ENCODE data around the gene RFX2. TPM values are rescaled to one million over a fixed set of nuclear protein-coding genes. Genes with fewer than 3 reads are reported as not detected.
"Not testable (repeated sequence)": the region's sequence is repeated elsewhere in the genome, so short reads cannot be mapped to it uniquely, and the experiment has no call there.

Gene RFX2
- total RNA-seq, 6 experiments from 2014 or later, result 6.3 to 9.5 (median 6.9) TPM

DNA sequence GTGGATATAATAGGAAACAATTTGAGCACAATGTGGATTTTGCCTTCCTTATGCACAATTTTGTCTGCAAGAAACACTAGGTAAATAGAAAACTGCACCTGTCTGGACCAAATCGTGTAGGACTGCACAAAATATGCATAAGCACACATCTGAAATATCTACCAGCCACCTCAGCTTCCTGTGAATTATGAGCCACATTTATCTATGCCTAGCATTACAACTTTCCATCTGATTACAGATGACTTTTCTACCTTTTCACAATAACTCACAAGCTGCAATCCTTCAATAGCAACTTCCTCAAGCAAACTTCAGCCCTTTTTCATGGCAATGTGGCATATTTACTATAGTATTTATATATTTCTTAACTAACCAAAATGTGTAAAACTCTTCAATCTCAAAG is 5.7 kb upstream of the RFX2 start:
- peaks cover 21% of the 10 kb centered on the region for H3K9me3 Mint-ChIP-seq

GRCh38 chr19:6113616-6114188 is 3.4 kb upstream of the RFX2 start:
- DNase-seq, result no peak
- H3K9me3 Mint-ChIP-seq, result peaks cover 7% of the 10 kb centered on the region
- H3K36me3 Mint-ChIP-seq (ENCODE audit: low read depth), result no peaks in the 10 kb centered on the region
- H3K27me3 Mint-ChIP-seq (ENCODE audit: insufficient read depth), result peaks cover 3% of the 10 kb centered on the region
- H3K4me3 Mint-ChIP-seq, result no peak overlapping the region
- TF ChIP-seq, protein P1, sequence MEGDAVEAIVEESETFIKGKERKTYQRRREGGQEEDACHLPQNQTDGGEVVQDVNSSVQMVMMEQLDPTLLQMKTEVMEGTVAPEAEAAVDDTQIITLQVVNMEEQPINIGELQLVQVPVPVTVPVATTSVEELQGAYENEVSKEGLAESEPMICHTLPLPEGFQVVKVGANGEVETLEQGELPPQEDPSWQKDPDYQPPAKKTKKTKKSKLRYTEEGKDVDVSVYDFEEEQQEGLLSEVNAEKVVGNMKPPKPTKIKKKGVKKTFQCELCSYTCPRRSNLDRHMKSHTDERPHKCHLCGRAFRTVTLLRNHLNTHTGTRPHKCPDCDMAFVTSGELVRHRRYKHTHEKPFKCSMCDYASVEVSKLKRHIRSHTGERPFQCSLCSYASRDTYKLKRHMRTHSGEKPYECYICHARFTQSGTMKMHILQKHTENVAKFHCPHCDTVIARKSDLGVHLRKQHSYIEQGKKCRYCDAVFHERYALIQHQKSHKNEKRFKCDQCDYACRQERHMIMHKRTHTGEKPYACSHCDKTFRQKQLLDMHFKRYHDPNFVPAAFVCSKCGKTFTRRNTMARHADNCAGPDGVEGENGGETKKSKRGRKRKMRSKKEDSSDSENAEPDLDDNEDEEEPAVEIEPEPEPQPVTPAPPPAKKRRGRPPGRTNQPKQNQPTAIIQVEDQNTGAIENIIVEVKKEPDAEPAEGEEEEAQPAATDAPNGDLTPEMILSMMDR (IDR thresholded peaks at IDR 0.05), result no peak
- no peak overlapping the region for H3K27ac Mint-ChIP-seq
- H3K4me1 Mint-ChIP-seq (ENCODE audit: low read depth), result peaks cover 16% of the 10 kb centered on the region

More for the DNA sequence above, 5.7 kb upstream of the RFX2 start:
- peaks cover 7% of the 10 kb centered on the region; the same call in 1 of the 2 replicates for H3K36me3 Mint-ChIP-seq (ENCODE audit: low read depth)
- H3K4me3 Mint-ChIP-seq, result no peak overlapping the region
- TF ChIP-seq, protein P1 (IDR thresholded peaks at IDR 0.05), result no peak
- no peak for DNase-seq
- peaks cover 5% of the 10 kb centered on the region; the same call in 1 of the 2 replicates for H3K4me1 Mint-ChIP-seq (ENCODE audit: low read depth)
- peaks cover 9% of the 10 kb centered on the region for H3K27me3 Mint-ChIP-seq (ENCODE audit: insufficient read depth)
- H3K27ac Mint-ChIP-seq, result no peak overlapping the region

DNA sequence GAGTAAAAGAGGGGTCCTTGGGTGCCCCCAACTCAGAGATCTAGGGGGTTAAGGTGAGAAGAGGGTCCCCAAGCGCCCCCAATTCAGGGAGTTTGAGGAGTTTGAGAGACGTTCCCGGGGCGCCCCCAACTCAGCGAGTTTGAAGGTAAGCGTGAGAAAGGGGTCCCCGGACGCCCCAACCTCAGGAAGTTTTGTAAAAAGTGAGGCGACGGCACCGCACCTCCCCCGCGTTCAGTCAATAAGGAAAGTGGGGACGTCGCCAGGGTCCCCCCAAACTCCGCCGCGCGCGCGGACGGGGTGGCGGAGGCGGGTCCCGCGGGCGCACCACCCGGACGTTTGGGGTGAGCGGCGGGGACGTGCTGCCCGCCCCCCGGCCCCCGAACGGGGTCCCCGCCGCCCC is 353 bp downstream of the RFX2 start:
- Mint-ChIP-seq H3K9me3 (no peaks in the 10 kb centered on the region), H3K27me3 (ENCODE audit: insufficient read depth) (peaks cover 3% of the 10 kb centered on the region), H3K4me1 (ENCODE audit: low read depth) (peaks cover 32% of the 10 kb centered on the region), H3K4me3 (peak overlapping the region; percentile 94), H3K36me3 (ENCODE audit: low read depth) (no peaks in the 10 kb centered on the region), H3K27ac (peak overlapping the region; percentile 96)
- TF ChIP-seq, protein P1 (IDR thresholded peaks at IDR 0.05), result 0 out of 2 replicates have a peak, but pooled peaks have one; percentile 2
- no peak for DNase-seq

- peak overlapping the region; percentile 96 for H3K27ac Mint-ChIP-seq
- peaks cover 4% of the 10 kb centered on the region; the same call in 1 of the 2 replicates for H3K36me3 Mint-ChIP-seq (ENCODE audit: low read depth)
- TF ChIP-seq, protein P1 (IDR thresholded peaks at IDR 0.05), result no peak
- peaks cover 42% of the 10 kb centered on the region for H3K4me1 Mint-ChIP-seq (ENCODE audit: low read depth)
- peak overlapping the region; percentile 94 for H3K4me3 Mint-ChIP-seq
- H3K27me3 Mint-ChIP-seq (ENCODE audit: insufficient read depth), result peaks cover 3% of the 10 kb centered on the region
- peak; percentile 59 for DNase-seq
- H3K9me3 Mint-ChIP-seq, result no peaks in the 10 kb centered on the region
These were observed 1.3 kb downstream of the RFX2 start for GRCh38 chr19:6108721-6109633.

DNA sequence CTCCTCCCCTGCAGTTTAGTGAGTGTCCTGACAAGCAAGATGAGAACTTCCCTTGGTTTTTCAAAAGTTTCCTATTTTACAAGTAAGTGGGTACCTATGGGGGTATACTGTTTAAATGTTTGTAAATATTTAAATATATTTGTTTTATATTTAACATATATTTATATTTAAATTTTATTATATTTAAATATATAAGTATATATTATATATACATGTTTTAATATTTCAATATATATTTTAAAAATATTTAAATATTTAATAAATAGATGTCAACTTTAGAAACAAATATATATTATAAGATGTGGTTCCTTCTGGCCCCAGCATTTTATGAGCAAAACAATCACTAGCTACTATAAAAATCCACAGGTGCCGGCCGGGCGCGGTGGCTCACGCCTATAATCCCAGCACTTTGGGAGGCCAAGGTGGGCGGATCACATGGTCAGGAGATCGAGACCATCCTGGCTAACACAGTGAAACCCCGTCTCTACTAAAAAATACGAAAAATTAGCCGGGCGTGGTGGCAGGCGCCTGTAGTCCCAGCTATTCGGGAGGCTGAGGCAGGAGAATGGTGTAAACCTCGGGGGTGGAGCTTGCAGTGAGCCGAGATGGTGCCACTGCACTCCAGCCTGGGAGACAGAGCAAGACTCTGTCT is 3.5 kb downstream of the RFX2 start:
- H3K9me3 Mint-ChIP-seq; DNase-seq; H3K27me3 Mint-ChIP-seq (ENCODE audit: insufficient read depth); H3K27ac Mint-ChIP-seq; H3K36me3 Mint-ChIP-seq (ENCODE audit: low read depth); H3K4me3 Mint-ChIP-seq: not testable (repeated sequence)
- peaks cover 64% of the 10 kb centered on the region for H3K4me1 Mint-ChIP-seq (ENCODE audit: low read depth)

Data from HFFc6 (cell line).